ENCODE results near the gene ANO3. TPM values are rescaled to one million over a fixed set of nuclear protein-coding genes. Genes with fewer than 3 reads are reported as not detected.
"Not testable (repeated sequence)": the region's sequence is repeated elsewhere in the genome, so short reads cannot be mapped to it uniquely, and the experiment has no call there.

Gene ANO3
- total RNA-seq, 4 donors from 2014 or later, result 0.12 to 0.32 (median 0.19) TPM; not detected in 1

DNA sequence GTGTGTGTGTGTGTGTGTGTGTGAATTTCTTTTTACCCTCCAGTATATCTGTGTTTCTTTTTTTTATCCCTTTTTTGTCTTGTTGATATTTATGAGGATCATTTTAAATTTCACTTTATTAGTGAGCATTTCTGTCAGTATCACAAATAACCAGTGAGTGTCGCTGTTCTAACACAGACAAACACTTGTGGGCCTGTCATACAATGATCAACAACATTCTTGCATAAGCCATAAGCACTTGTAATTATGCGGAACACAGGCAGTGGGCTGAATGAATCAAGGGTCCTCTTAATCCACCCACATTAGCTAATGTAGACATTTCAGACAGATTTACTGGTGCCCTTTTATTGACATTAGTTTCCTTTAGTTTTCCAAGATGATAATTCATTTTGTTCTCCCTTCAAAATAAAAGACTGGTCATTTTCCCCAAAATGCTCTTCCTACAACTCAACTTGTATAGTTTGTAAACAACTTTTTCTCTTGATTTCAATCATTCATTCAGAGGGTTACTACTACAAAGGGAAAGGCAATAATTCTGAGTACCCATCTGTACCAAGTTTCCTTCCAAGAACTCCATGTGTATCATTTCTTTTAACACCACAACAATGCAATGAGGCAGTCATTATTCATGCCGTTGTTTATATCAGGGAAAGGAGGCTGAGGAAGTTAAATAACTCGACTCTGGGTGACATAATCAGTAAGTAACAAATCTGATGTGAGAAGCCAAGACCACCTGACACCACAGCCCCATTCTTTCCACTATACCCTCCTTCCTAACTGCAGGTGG is 34.5 kb upstream of the ANO3 start:
- DNase-seq (ENCODE audit: low spot score in 2 of 2), result peak in 1 of 2 donors; percentile 22
- no peak overlapping the region for H3K4me3 ChIP-seq (ENCODE audit: low read depth, poor library complexity, severe bottlenecking)
- intact Hi-C loops (cut with DNase I; ENCODE audit: low total_unique reads), result no loop called here
- no peak for TF ChIP-seq POLR2A (IDR thresholded peaks at IDR 0.05)
- 16 to 21% methylated on average over 4 of the region's 4 CpGs for WGBS, 2 donors

DNA sequence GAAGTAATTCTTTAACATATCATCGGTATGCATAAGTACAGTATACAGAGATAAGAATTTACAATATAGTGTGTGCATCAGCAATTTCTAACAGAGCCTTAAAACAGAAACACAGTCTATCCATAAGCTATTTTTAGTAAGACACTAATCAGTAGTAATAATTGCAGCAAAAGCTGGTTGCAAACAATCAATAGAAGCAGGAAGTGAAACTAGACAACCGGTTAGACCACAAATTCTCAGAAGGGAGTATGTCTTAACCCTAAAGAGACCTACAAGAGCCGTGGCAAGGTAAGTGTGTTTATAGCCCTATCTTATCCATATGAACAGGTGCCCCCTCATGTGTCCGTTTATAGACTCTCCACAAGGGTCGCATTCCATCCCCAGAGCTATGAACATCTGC is 15.6 kb upstream of the ANO3 start:
- H3K4me3 ChIP-seq (ENCODE audit: low read depth, poor library complexity, severe bottlenecking); DNase-seq (ENCODE audit: low spot score in 2 of 2); intact Hi-C loops (cut with DNase I; ENCODE audit: low total_unique reads): not testable (repeated sequence)
- 44 to 47% methylated on average over 5 of the region's 5 CpGs for WGBS, 2 donors

DNA sequence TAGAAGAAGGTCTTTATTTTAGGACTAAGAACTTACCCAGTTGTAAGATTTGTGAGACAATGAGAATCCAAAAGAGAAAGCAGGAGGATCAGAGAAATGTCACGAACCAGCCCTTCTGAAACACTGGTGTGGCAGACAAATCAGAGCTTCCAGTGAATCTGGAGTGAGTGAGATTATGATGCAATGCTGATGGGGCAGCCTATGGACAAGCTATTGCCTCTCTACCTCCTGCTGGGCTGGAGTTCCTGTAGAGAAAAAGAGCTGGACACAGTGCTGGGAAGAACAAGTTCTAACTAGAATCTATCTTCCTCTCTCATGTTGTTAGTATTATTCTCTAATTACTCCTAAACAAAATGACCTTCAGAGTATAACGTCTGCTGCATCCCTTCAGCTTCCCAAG is 12.0 kb upstream of the ANO3 start:
- no peak for TF ChIP-seq POLR2A (IDR thresholded peaks at IDR 0.05)
- TF ChIP-seq, protein P1, sequence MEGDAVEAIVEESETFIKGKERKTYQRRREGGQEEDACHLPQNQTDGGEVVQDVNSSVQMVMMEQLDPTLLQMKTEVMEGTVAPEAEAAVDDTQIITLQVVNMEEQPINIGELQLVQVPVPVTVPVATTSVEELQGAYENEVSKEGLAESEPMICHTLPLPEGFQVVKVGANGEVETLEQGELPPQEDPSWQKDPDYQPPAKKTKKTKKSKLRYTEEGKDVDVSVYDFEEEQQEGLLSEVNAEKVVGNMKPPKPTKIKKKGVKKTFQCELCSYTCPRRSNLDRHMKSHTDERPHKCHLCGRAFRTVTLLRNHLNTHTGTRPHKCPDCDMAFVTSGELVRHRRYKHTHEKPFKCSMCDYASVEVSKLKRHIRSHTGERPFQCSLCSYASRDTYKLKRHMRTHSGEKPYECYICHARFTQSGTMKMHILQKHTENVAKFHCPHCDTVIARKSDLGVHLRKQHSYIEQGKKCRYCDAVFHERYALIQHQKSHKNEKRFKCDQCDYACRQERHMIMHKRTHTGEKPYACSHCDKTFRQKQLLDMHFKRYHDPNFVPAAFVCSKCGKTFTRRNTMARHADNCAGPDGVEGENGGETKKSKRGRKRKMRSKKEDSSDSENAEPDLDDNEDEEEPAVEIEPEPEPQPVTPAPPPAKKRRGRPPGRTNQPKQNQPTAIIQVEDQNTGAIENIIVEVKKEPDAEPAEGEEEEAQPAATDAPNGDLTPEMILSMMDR (IDR thresholded peaks at IDR 0.05), result no peak
- 41 to 44% methylated on average over 2 of the region's 2 CpGs for WGBS, 2 donors
- no peak overlapping the region for H3K4me3 ChIP-seq (ENCODE audit: low read depth, poor library complexity, severe bottlenecking)
- intact Hi-C loops (cut with DNase I; ENCODE audit: low total_unique reads), result no loop called here
- no peak for DNase-seq (ENCODE audit: low spot score in 2 of 2)

DNA sequence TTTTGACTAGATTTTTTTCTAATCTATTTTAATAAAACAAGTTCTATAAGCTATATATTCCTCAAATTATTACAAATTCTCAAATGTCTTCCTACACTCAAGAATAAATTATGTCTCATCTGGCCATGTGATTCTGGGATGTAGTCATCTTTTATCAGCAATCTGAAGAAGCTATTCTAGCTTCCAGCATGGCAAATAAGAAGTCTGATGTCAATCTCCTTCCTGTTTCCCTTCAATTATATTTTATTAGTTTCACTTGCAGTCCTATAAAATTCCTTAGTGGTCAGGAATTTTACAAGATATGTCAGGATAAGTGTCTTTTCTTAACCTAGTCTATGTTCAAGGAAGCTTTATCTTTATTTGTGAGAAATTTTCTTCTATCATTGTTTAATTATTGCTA is 10.4 kb upstream of the ANO3 start:
- no peak for DNase-seq (ENCODE audit: low spot score in 2 of 2)
- intact Hi-C loops (cut with DNase I; ENCODE audit: low total_unique reads), result no loop called here
- no peak for TF ChIP-seq POLR2A (IDR thresholded peaks at IDR 0.05)
- TF ChIP-seq, protein P1 (IDR thresholded peaks at IDR 0.05), result no peak
- H3K4me3 ChIP-seq (ENCODE audit: low read depth, poor library complexity, severe bottlenecking), result no peak overlapping the region

DNA sequence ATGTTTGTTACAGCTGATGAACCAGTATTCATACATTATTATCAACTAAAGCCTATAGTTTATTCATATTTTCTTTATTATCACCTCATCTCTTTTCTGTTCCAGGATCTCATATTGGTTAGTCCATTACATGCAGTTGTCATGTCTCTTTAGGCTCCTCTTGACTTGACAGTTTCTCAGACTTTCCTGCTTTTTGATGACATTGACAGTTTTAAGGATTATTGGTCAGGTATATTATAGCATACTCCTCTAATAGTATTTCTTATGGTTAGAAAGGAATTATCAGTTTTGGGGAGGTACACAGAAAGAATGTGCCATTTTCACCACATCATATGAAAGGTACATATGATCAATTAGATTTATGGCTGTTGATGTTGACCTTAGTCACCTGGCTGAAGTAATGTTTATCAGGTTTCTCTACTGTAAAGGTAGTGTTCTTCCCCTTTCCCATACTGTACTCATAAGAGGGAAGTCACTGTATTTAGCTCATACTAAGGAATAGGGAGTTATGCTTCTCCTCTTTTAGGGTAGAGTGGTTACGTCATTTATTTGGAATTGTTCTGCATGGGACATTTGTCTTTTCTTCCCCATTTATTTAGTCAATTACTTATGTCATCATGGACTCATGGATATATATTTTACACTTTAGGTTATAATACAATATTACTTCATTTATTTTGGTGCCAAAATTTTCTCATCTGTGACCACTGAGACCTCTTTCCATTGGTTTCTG is 9.4 kb upstream of the ANO3 start:
- TF ChIP-seq, protein P1 (IDR thresholded peaks at IDR 0.05), result no peak
- no peak for TF ChIP-seq POLR2A (IDR thresholded peaks at IDR 0.05)
- intact Hi-C loops (cut with DNase I; ENCODE audit: low total_unique reads), result no loop called here
- WGBS, 2 donors, result 97% methylated on average over 1 of the region's 1 CpG
- no peak for DNase-seq (ENCODE audit: low spot score in 2 of 2)
- no peak overlapping the region for H3K4me3 ChIP-seq (ENCODE audit: low read depth, poor library complexity, severe bottlenecking)

DNA sequence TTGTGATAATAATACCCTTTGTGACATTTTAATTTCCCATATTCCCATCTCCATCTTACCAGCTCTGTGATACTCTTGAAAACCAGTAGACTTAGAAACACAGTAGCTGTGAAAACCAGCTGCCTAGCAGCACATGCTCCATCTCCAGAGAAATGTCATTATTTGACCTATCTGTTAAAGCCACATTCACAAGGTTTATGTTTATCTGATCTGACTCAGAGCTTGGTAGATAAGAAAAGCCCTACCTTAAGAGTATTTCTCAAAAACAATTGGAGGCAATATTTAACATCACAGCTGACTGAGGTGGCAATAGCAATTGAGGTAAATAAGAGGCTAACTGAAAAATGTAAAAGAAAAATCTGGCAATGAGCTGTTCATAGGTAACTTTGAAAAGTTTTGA is 8.1 kb upstream of the ANO3 start:
- DNase-seq (ENCODE audit: low spot score in 2 of 2), result no peak
- intact Hi-C loops (cut with DNase I; ENCODE audit: low total_unique reads), result no loop called here
- no peak overlapping the region for H3K4me3 ChIP-seq (ENCODE audit: low read depth, poor library complexity, severe bottlenecking)
- TF ChIP-seq POLR2A (IDR thresholded peaks at IDR 0.05), result no peak
- TF ChIP-seq, protein P1 (IDR thresholded peaks at IDR 0.05), result no peak
